Measurements from ENCODE around the gene SIX6. TPM values are rescaled to one million over a fixed set of nuclear protein-coding genes. Genes with fewer than 3 reads are reported as not detected.
A peak's percentile ranks its signal among the peaks of the same experiment; 100 is the strongest.

SIX6 gene
- total and polyA plus RNA-seq, 10 of the 15 experiments (the other 5 are each of a cell fraction or from before 2014, with no cell fraction given) = not detected

DNA sequence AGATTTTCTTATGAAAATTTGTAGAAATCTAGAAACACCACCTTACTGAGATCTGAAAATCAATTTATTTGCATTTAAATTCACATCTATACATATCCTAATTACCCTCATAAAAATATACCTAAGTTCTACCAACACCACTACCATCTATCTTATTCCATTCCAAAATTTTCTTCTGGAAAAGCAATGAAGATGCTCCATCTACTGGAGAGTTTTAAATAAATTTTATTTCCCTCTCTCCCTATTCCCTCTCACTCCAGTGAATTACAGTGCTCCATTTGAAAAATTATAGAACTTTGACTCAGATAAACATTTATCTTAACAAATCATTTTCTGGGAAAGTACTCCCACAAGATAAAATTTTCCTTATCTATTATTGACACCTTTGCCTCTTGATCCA, 20.8 kb upstream of the SIX6 start:
- in situ Hi-C loops (cut with MboI) (no loop called here), intact Hi-C loops (cut with micrococcal nuclease; ENCODE audit: unreplicated experiment) (no loop called here)
- RAD21 ChIA-PET (ENCODE audit: unreplicated experiment) = no interaction called here
- Histone ChIP-seq H3K4me1 (ENCODE audit: control insufficient read depth, insufficient read depth, low read length) (no peaks in the 10 kb centered on the region), H3K27me3 (replicated peaks in 1 of 2; ENCODE audit: control insufficient read depth in 2 of 2, insufficient read depth in 2 of 2, low read length in 1 of 2) (peaks cover 0 to 3% of the 10 kb centered on the region in 2 experiments; a peak in 3 of 4 replicates), H2AFZ (ENCODE audit: control insufficient read depth, low read depth, low read length) (no peak overlapping the region), H3K4me3 (no peak overlapping the region), H3K36me3 (ENCODE audit: control insufficient read depth in 2 of 2, insufficient read depth in 2 of 2, low read length in 1 of 2) (no peaks in the 10 kb centered on the region), H3K4me2 (ENCODE audit: control insufficient read depth, insufficient read depth) (no peak overlapping the region), H4K20me1 (ENCODE audit: control insufficient read depth, insufficient read depth) (no peaks in the 10 kb centered on the region), H3K9me3 (replicated peaks; ENCODE audit: control insufficient read depth, insufficient read depth, low read length) (no peaks in the 10 kb centered on the region), H3K27ac (ENCODE audit: control insufficient read depth, insufficient read depth) (no peak overlapping the region), H3K9ac (ENCODE audit: control insufficient read depth, insufficient read depth, low read length) (no peak overlapping the region), H3K79me2 (ENCODE audit: control insufficient read depth, insufficient read depth, low read length) (no peaks in the 10 kb centered on the region)
- DNase-seq (ENCODE audit: low read depth, low spot score) (no peak), FAIRE-seq (no peak), ATAC-seq (no peak)
- no TSS peak for BruUV-seq (replicated peaks)
- CTCF ChIA-PET = no interaction called here
- SMC1A ChIA-PET (ENCODE audit: uncharacterized antibody, unreplicated experiment) = interaction anchor here (1.3 kb wide), 1 partner anchor 152 kb away, joined by 3 read pairs; no protein-coding TSS in a partner anchor
- POLR2A ChIA-PET = no interaction called here
- TF ChIP-seq SIN3A (IDR thresholded peaks at IDR 0.05; ENCODE audit: low read depth, low read length) = no peak
- peak in 1 of 3 experiments; percentile 15; a peak in 1 of 6 replicates for TF ChIP-seq CTCF (IDR thresholded peaks at IDR 0.05 in 2 of 3, conservative IDR thresholded peaks at IDR 0.05 in 1 of 3; ENCODE audit: control insufficient read depth in 2 of 3, extremely low read depth in 1 of 3, insufficient read depth in 1 of 3, low read depth in 3 of 3, low read length in 3 of 3)
- TF ChIP-seq PAX8 (IDR thresholded peaks at IDR 0.05) = no peak

- RAD21 ChIA-PET (ENCODE audit: unreplicated experiment) = interaction anchor here (1.1 kb wide), 1 partner anchor 294 kb away, joined by 3 read pairs; no protein-coding TSS in a partner anchor
- ATAC-seq = no peak
- intact Hi-C loops (cut with micrococcal nuclease; ENCODE audit: unreplicated experiment) = no loop called here
- TF ChIP-seq, protein P1, sequence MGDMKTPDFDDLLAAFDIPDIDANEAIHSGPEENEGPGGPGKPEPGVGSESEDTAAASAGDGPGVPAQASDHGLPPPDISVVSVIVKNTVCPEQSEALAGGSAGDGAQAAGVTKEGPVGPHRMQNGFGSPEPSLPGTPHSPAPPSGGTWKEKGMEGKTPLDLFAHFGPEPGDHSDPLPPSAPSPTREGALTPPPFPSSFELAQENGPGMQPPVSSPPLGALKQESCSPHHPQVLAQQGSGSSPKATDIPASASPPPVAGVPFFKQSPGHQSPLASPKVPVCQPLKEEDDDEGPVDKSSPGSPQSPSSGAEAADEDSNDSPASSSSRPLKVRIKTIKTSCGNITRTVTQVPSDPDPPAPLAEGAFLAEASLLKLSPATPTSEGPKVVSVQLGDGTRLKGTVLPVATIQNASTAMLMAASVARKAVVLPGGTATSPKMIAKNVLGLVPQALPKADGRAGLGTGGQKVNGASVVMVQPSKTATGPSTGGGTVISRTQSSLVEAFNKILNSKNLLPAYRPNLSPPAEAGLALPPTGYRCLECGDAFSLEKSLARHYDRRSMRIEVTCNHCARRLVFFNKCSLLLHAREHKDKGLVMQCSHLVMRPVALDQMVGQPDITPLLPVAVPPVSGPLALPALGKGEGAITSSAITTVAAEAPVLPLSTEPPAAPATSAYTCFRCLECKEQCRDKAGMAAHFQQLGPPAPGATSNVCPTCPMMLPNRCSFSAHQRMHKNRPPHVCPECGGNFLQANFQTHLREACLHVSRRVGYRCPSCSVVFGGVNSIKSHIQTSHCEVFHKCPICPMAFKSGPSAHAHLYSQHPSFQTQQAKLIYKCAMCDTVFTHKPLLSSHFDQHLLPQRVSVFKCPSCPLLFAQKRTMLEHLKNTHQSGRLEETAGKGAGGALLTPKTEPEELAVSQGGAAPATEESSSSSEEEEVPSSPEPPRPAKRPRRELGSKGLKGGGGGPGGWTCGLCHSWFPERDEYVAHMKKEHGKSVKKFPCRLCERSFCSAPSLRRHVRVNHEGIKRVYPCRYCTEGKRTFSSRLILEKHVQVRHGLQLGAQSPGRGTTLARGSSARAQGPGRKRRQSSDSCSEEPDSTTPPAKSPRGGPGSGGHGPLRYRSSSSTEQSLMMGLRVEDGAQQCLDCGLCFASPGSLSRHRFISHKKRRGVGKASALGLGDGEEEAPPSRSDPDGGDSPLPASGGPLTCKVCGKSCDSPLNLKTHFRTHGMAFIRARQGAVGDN (IDR thresholded peaks at IDR 0.05) = no peak
- TF ChIP-seq ATF7 (IDR thresholded peaks at IDR 0.05; ENCODE audit: low read depth) (no peak), ETV6 (conservative IDR thresholded peaks at IDR 0.05 in 1 of 2, IDR thresholded peaks at IDR 0.05 in 1 of 2; ENCODE audit: borderline replicate concordance in 1 of 2, low read depth in 1 of 2) (no peak), HCFC1 (IDR thresholded peaks at IDR 0.05; ENCODE audit: low read length) (no peak), RELB (IDR thresholded peaks at IDR 0.05; ENCODE audit: low read depth) (no peak), PAX5 (IDR thresholded peaks at IDR 0.05; ENCODE audit: borderline replicate concordance, low read depth, low read length) (no peak), SREBF1 (IDR thresholded peaks at IDR 0.05; ENCODE audit: low read length) (no peak), FOXK2 (IDR thresholded peaks at IDR 0.05) (no peak)
Observed at GRCh38 chr14:60490270-60490669, 18.7 kb upstream of the SIX6 start.

More at GRCh38 chr14:60490270-60490669, 18.7 kb upstream of the SIX6 start:
- Histone ChIP-seq H3K9ac (ENCODE audit: control insufficient read depth, insufficient read depth, low read length) (no peak overlapping the region), H3K27me3 (replicated peaks in 1 of 2; ENCODE audit: control insufficient read depth in 2 of 2, insufficient read depth in 2 of 2, low read length in 1 of 2) (peaks cover 0 to under 1% of the 10 kb centered on the region in 2 experiments; a peak in 3 of 4 replicates), H2AFZ (ENCODE audit: control insufficient read depth, low read depth, low read length) (no peak overlapping the region), H3K79me2 (ENCODE audit: control insufficient read depth, insufficient read depth, low read length) (no peaks in the 10 kb centered on the region), H3K4me2 (ENCODE audit: control insufficient read depth, insufficient read depth) (no peak overlapping the region), H3K9me3 (replicated peaks; ENCODE audit: control insufficient read depth, insufficient read depth, low read length) (no peaks in the 10 kb centered on the region), H3K4me3 (no peak overlapping the region), H3K4me1 (ENCODE audit: control insufficient read depth, insufficient read depth, low read length) (no peaks in the 10 kb centered on the region), H3K27ac (ENCODE audit: control insufficient read depth, insufficient read depth) (no peak overlapping the region), H3K36me3 (ENCODE audit: control insufficient read depth in 2 of 2, insufficient read depth in 2 of 2, low read length in 1 of 2) (no peaks in the 10 kb centered on the region), H4K20me1 (ENCODE audit: control insufficient read depth, insufficient read depth) (no peaks in the 10 kb centered on the region)
- 52% methylated on average over 3 of the region's 3 CpGs for WGBS (ENCODE audit: insufficient coverage, insufficient replicate concordance, low lambda C conversion rate, missing lambda C conversion rate)
- no peak for DNase-seq (ENCODE audit: low read depth, low spot score)
- FAIRE-seq = no peak
- ChIA-PET POLR2A (no interaction called here), SMC1A (ENCODE audit: uncharacterized antibody, unreplicated experiment) (interaction anchor here (0.7 to 2.3 kb wide), 2 partner anchors 132 to 140 kb away, joined by 3 to 6 read pairs; no protein-coding TSS in a partner anchor), CTCF (no interaction called here)
- in situ Hi-C loops (cut with MboI) = no loop called here
- no TSS peak for BruUV-seq (replicated peaks)
